A673 (cell line): ENCODE results near the gene SH3PXD2B.

Experiments
- EZH2 ChIP-seq: fragments of 200-600 bp; sonication (generic); IDR thresholded peaks from 2 replicates; pipeline ENCODE4 v1.6.1; 2017; ENCODE audit warnings: borderline replicate concordance, low read depth, mild to moderate bottlenecking, mixed read lengths, antibody characterized with exemption, low read length; ENCODE audit not compliant: poor library complexity, severe bottlenecking
- TF ChIP-seq, protein P1 (sequence below): fragments of 300-800, 200-600 bp; sonication (generic); conservative IDR thresholded peaks from 2 replicates; pipeline ENCODE4 v1.5.1; 2017; ENCODE audit warnings: low read depth, mild to moderate bottlenecking, antibody characterized with exemption, low read length, moderate library complexity, mixed read lengths

GRCh38 chr5:172443441-172444109, 10.8 kb downstream of the SH3PXD2B start:
- TF ChIP-seq, protein P1, sequence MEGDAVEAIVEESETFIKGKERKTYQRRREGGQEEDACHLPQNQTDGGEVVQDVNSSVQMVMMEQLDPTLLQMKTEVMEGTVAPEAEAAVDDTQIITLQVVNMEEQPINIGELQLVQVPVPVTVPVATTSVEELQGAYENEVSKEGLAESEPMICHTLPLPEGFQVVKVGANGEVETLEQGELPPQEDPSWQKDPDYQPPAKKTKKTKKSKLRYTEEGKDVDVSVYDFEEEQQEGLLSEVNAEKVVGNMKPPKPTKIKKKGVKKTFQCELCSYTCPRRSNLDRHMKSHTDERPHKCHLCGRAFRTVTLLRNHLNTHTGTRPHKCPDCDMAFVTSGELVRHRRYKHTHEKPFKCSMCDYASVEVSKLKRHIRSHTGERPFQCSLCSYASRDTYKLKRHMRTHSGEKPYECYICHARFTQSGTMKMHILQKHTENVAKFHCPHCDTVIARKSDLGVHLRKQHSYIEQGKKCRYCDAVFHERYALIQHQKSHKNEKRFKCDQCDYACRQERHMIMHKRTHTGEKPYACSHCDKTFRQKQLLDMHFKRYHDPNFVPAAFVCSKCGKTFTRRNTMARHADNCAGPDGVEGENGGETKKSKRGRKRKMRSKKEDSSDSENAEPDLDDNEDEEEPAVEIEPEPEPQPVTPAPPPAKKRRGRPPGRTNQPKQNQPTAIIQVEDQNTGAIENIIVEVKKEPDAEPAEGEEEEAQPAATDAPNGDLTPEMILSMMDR, result no peak
- TF ChIP-seq EZH2, result no peak
